Vagina (tissue), 2 donors: ENCODE data around the gene PRDM15. TPM values are rescaled to one million over a fixed set of nuclear protein-coding genes. Genes with fewer than 3 reads are reported as not detected.

Source experiments
- DNase-seq, 2 donors: peaks; one replicate each; pipeline ENCODE4 v3.0.0-alpha.2; 2017; ENCODE audit errors: extremely low spot score in 2 of 2
- H3K27ac ChIP-seq: fragments of 200-600 bp; sonication (generic); one replicate; pipeline ENCODE4 v1.5.1; 2019
- H3K27me3 ChIP-seq: fragments of 200-600 bp; sonication (generic); one replicate; pipeline ENCODE4 v1.5.1; 2019
- H3K36me3 ChIP-seq, 2 donors: fragments of 200-600 bp; sonication (generic); one replicate each; pipeline ENCODE4 v1.5.1; 2017 to 2019
- H3K4me1 ChIP-seq: fragments of 200-600 bp; sonication (generic); one replicate; pipeline ENCODE4 v1.5.1; 2019
- H3K4me3 ChIP-seq, 2 donors: fragments of 200-600 bp; sonication (generic); 1 replicate in 1 of 2; 2 replicates in 1 of 2; pipeline ENCODE4 v1.5.1; 2016 to 2019
- H3K9me3 ChIP-seq: fragments of 200-600 bp; sonication (generic); one replicate; pipeline ENCODE4 v1.5.1; 2019
- POLR2A ChIP-seq, 2 donors: fragments of 450-650 bp; IDR thresholded peaks; one replicate each; pipeline ENCODE4 v1.6.1; 2017; ENCODE audit warnings: antibody characterized with exemption in 2 of 2, mild to moderate bottlenecking in 2 of 2, moderate library complexity in 2 of 2
- POLR2AphosphoS5 ChIP-seq, 2 donors: sonication (generic); formaldehyde crosslinking; IDR thresholded peaks; one replicate each; pipeline ENCODE4 v1.9.0; 2017; ENCODE audit warnings: antibody characterized with exemption in 2 of 2, mild to moderate bottlenecking in 2 of 2, low read depth in 1 of 2; ENCODE audit not compliant: insufficient read depth in 1 of 2
- intact Hi-C: fragments of 100-400 bp; cut with DNase I; formaldehyde crosslinking; loops from one replicate; pipeline ENCODE4 v1.15.1; 2023
- total RNA-seq: library from RNA; depleted of rRNA; stranded (reverse); fragments of >200 nt; gene quantifications from one replicate; pipeline ENCODE4 v1.2.3, GENCODE V29; 2016
- TF ChIP-seq, protein P1 (sequence below), 3 experiments: fragments of 450-650 bp in 2 of 3; fragments of 200-600 bp in 1 of 3; sonication (generic) in 1 of 3; IDR thresholded peaks; one replicate each; pipeline ENCODE4 v1.5.1; 2017 to 2019; ENCODE audit warnings: antibody characterized with exemption in 3 of 3, mild to moderate bottlenecking in 2 of 3, moderate library complexity in 2 of 3

PRDM15 gene
- total RNA-seq, 1 donor from 2014 or later: 31.2 TPM

DNA sequence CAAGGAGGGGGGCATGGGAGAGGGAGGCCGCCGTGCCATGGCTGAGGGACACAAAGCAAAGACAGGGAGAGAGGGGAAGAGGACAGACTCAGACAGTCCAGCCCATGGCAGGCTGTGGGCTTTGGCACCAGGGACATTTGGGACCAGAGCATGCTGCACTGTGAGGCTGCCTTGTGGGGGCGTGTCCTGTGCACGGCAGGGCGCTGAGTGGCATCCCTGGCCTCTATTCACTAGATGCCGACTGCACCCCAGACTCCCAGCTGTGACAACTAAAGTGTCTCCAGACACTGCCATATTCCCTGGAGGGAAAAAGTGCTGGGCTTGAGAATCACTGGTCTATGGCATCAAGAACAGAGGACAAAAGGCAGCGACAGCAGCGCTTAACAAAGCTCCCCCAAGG is 18.6 kb upstream of the PRDM15 start:
- Histone ChIP-seq H3K27ac (no peak overlapping the region), H3K36me3 (peaks cover 0 to 24% of the 10 kb centered on the region in 2 donors), H3K4me1 (no peaks in the 10 kb centered on the region), H3K9me3 (no peaks in the 10 kb centered on the region), H3K4me3 (no peak overlapping the region), H3K27me3 (no peaks in the 10 kb centered on the region)
- intact Hi-C loops: no loop called here
- DNase-seq: no peak
- TF ChIP-seq, protein P1, sequence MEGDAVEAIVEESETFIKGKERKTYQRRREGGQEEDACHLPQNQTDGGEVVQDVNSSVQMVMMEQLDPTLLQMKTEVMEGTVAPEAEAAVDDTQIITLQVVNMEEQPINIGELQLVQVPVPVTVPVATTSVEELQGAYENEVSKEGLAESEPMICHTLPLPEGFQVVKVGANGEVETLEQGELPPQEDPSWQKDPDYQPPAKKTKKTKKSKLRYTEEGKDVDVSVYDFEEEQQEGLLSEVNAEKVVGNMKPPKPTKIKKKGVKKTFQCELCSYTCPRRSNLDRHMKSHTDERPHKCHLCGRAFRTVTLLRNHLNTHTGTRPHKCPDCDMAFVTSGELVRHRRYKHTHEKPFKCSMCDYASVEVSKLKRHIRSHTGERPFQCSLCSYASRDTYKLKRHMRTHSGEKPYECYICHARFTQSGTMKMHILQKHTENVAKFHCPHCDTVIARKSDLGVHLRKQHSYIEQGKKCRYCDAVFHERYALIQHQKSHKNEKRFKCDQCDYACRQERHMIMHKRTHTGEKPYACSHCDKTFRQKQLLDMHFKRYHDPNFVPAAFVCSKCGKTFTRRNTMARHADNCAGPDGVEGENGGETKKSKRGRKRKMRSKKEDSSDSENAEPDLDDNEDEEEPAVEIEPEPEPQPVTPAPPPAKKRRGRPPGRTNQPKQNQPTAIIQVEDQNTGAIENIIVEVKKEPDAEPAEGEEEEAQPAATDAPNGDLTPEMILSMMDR (IDR thresholded peaks at IDR 0.05): no peak
- TF ChIP-seq POLR2AphosphoS5 (IDR thresholded peaks at IDR 0.05; ENCODE audit: insufficient read depth in 1 of 2, low read depth in 1 of 2): no peak
- no peak for TF ChIP-seq POLR2A (IDR thresholded peaks at IDR 0.05)

DNA sequence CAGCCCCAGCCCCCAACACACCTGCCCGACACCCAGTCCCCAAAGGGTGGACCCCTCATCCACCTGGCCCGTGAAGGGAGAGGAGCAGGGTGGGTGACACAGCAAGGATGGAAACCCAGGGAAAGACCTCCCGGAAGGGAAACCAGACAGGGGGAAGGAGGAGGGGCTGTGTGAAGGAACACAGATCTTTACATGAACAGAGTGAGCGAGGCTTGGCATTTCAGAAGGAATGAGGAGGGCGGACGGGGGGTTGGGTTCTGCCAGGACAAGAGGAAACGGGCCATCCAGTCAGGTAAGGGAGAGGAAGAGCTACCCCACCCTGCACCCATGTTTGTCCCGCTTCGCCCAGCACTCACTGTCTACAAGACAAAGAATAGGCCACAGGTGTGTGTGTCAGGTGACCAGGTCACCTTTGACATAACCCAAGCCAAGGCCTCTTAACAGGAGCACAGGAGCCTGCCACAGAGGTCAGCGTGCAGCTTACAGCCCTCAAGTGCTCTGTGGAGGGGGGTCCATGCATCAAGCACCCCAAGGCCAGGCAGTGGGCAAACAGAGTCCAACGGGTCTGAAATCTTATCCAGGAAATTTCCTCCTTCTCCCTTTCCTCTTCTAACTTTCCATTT is 18.0 kb upstream of the PRDM15 start:
- Histone ChIP-seq H3K27me3 (no peaks in the 10 kb centered on the region), H3K36me3 (peaks cover 0 to 24% of the 10 kb centered on the region in 2 donors), H3K27ac (no peak overlapping the region), H3K9me3 (no peaks in the 10 kb centered on the region), H3K4me1 (no peaks in the 10 kb centered on the region), H3K4me3 (no peak overlapping the region)
- intact Hi-C loops: no loop called here
- no peak for DNase-seq
- TF ChIP-seq, protein P1 (IDR thresholded peaks at IDR 0.05): no peak
- no peak for TF ChIP-seq POLR2AphosphoS5 (IDR thresholded peaks at IDR 0.05; ENCODE audit: insufficient read depth in 1 of 2, low read depth in 1 of 2)
- TF ChIP-seq POLR2A (IDR thresholded peaks at IDR 0.05): no peak

DNA sequence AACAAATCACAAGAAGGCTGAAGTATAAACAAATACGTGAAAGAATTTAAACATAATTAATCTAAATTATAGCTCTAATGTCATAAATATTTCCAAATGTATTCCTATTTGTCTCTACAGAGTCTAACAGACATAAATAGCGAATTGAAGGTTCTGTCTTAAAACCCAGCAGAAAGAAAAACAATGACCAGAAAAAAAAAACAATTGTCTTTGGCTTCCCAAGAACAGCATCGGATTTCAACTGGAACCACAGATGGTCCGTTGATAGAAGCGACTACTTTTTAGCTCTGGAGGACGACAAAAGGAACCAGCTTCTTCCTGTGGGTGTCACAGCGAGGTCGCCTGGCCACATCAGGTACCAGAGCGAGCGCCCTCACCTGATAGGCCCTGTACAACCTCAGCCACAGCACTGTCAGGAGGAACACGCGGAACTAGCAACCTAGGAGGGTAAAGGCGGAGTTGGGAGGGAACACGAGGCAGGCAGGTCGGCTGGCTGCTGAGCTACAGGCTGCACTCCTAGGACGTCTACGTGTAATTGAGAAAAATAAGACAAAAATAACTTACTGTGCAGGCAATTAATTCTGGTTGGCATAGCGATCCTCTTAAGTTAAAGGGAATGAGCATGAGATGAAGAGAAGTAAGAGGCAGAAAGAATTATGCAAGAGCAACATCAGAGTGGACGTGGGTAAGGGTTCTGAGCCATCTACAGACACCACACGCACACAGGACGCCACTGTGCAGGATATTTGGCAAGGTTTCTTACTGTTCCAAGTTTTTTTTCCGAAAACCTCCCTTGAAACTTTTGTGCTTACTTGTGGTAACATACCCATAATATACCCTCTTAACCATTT is 16.7 kb upstream of the PRDM15 start:
- H3K9me3 ChIP-seq: no peaks in the 10 kb centered on the region
- intact Hi-C loops: no loop called here
- H3K4me3 ChIP-seq: no peak overlapping the region
- TF ChIP-seq, protein P1 (IDR thresholded peaks at IDR 0.05): no peak
- TF ChIP-seq POLR2A (IDR thresholded peaks at IDR 0.05): no peak
- peaks cover 0 to 14% of the 10 kb centered on the region in 2 donors for H3K36me3 ChIP-seq
- H3K27me3 ChIP-seq: no peaks in the 10 kb centered on the region
- no peaks in the 10 kb centered on the region for H3K4me1 ChIP-seq
- H3K27ac ChIP-seq: no peak overlapping the region
- DNase-seq: no peak

DNA sequence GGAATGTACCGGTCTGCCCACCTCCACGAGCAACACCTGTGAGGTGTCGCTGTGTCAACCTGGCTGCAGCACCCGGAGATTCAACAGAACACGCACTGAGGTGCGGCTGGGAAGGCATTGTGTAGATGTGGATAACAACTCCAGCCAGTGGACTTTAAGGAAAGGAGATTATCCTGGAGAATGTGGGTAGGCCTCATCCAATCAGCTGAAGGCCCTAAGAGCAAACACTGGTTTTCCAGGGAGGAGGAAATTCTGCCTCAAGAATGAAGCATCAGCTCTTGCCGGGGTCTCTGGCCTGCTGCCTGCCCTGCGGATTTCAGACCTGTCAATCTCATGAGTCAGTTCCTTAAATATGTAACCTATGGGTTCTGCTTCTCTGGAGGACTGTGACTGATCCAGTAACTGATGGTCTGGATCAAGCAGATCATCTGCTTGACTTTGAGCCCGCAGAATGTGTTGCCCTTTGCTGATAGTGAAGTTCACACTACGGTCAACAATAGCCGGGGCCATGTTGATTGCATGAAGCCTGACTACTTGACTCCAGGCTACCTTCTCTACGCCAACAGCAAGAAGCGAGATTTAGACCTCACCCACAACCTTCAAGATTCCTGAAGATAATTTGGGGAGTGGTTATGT is 15.9 kb upstream of the PRDM15 start:
- Histone ChIP-seq H3K36me3 (peaks cover 0 to 10% of the 10 kb centered on the region in 2 donors), H3K4me3 (no peak overlapping the region), H3K27ac (no peak overlapping the region), H3K4me1 (no peaks in the 10 kb centered on the region), H3K9me3 (no peaks in the 10 kb centered on the region), H3K27me3 (no peaks in the 10 kb centered on the region)
- TF ChIP-seq POLR2A (IDR thresholded peaks at IDR 0.05) (no peak), POLR2AphosphoS5 (IDR thresholded peaks at IDR 0.05; ENCODE audit: insufficient read depth in 1 of 2, low read depth in 1 of 2) (no peak)
- TF ChIP-seq, protein P1 (IDR thresholded peaks at IDR 0.05): no peak
- intact Hi-C loops: no loop called here
- DNase-seq: no peak
